ENCODE measurements around the gene PDE4D. TPM values are rescaled to one million over a fixed set of nuclear protein-coding genes. Genes with fewer than 3 reads are reported as not detected.

The PDE4D gene
- polyA plus RNA-seq, 1 donor (not counting 4 experiments of a cell fraction or from before 2014, with no cell fraction given): 3.6 TPM

GRCh38 chr5:59795141-59795540 lies 98.4 kb downstream of the PDE4D start:
- H2AFZ ChIP-seq (ENCODE audit: control insufficient read depth, low read length): no peak overlapping the region
- no peaks in the 10 kb centered on the region for H3K36me3 ChIP-seq (ENCODE audit: control insufficient read depth in 2 of 2, extremely low read depth in 1 of 2, insufficient read depth in 2 of 2, low read length in 2 of 2)
- no peaks in the 10 kb centered on the region for H3K79me2 ChIP-seq (ENCODE audit: control insufficient read depth, insufficient read depth, low read length)
- H3K4me1 ChIP-seq (ENCODE audit: control insufficient read depth, extremely low read depth, insufficient read depth, low read length): peaks cover 41% of the 10 kb centered on the region
- H3K4me2 ChIP-seq (ENCODE audit: control insufficient read depth, extremely low read depth, insufficient read depth, low read depth, low read length): no peak overlapping the region
- H3K27me3 ChIP-seq (ENCODE audit: control insufficient read depth, extremely low read depth, insufficient read depth, low read length): no peaks in the 10 kb centered on the region
- H3K9me3 ChIP-seq (ENCODE audit: control insufficient read depth, low read depth, low read length): no peaks in the 10 kb centered on the region
- no peaks in the 10 kb centered on the region for H4K20me1 ChIP-seq (ENCODE audit: control insufficient read depth, extremely low read depth, insufficient read depth, low read length)
- DNase-seq (ENCODE audit: low read depth, low spot score) (no peak), FAIRE-seq (no peak)
- no peak overlapping the region for H3K4me3 ChIP-seq (ENCODE audit: control insufficient read depth in 2 of 3, extremely low read depth in 1 of 3, insufficient read depth in 2 of 3, low read depth in 1 of 3, low read length in 3 of 3)
- no peaks in the 10 kb centered on the region for H3K9me1 ChIP-seq (ENCODE audit: control insufficient read depth, extremely low read depth, insufficient read depth, low read length)
- H3K9ac ChIP-seq (ENCODE audit: control insufficient read depth, extremely low read depth, insufficient read depth, low read length): no peak overlapping the region
- no peak overlapping the region for H3K27ac ChIP-seq (ENCODE audit: control insufficient read depth, insufficient read depth, low read length)
- TF ChIP-seq CTCF (optimal IDR thresholded peaks at IDR 0.05 in 1 of 3, IDR thresholded peaks at IDR 0.05 in 1 of 3, conservative IDR thresholded peaks at IDR 0.05 in 1 of 3; ENCODE audit: extremely low read depth in 1 of 3, insufficient read depth in 2 of 3, low read length in 3 of 3): no peak
- TF ChIP-seq EZH2 (IDR thresholded peaks at IDR 0.05; ENCODE audit: low read length): no peak
- dilution Hi-C loops (cut with MboI; ENCODE audit: extremely low pct_ligation_motif_present, low sequenced_read_pairs): no loop called here

DNA sequence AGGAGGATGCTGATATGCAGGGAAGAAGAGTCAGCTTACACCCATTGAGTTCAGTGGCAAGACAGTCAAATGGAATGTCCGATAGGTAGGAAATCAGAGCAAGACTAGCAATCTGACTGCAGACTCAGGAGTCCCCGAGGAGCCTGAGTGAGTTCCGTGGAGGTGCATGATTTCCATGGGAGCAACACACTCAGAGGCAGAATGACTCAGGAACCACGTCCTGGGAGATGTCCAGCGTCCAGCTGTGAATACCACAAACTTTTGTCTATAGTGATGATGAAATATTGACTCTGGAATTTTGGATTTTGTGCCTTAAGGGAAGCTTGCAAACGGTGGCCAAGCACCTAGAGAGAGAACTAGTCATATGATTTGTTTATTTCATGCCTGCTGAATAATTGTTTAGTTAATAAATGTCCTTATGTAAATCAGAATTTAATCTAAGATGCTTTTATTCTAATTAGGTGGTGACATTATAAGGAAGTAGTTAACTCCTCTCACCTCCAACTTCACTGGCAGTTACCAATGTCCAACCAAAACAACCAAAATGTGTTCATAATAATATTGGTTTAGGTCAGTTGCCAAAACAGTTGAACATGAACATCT lies 100.4 kb downstream of the PDE4D start:
- H2AFZ ChIP-seq (ENCODE audit: control insufficient read depth, low read length): peak overlapping the region; percentile 8
- H3K4me2 ChIP-seq (ENCODE audit: control insufficient read depth, extremely low read depth, insufficient read depth, low read depth, low read length): peak overlapping the region; percentile 47
- peak overlapping the region; percentile 68 for H3K27ac ChIP-seq (ENCODE audit: control insufficient read depth, insufficient read depth, low read length)
- H3K27me3 ChIP-seq (ENCODE audit: control insufficient read depth, extremely low read depth, insufficient read depth, low read length): no peaks in the 10 kb centered on the region
- dilution Hi-C loops (cut with MboI; ENCODE audit: extremely low pct_ligation_motif_present, low sequenced_read_pairs): no loop called here
- no peaks in the 10 kb centered on the region for H3K36me3 ChIP-seq (ENCODE audit: control insufficient read depth in 2 of 2, extremely low read depth in 1 of 2, insufficient read depth in 2 of 2, low read length in 2 of 2)
- H3K9me3 ChIP-seq (ENCODE audit: control insufficient read depth, low read depth, low read length): no peaks in the 10 kb centered on the region
- DNase-seq (ENCODE audit: low read depth, low spot score) (no peak), FAIRE-seq (peak; percentile 96)
- peaks cover 30% of the 10 kb centered on the region for H3K4me1 ChIP-seq (ENCODE audit: control insufficient read depth, extremely low read depth, insufficient read depth, low read length)
- no peaks in the 10 kb centered on the region for H3K9me1 ChIP-seq (ENCODE audit: control insufficient read depth, extremely low read depth, insufficient read depth, low read length)
- no peaks in the 10 kb centered on the region for H3K79me2 ChIP-seq (ENCODE audit: control insufficient read depth, insufficient read depth, low read length)
- H3K9ac ChIP-seq (ENCODE audit: control insufficient read depth, extremely low read depth, insufficient read depth, low read length): peak overlapping the region; percentile 1
- TF ChIP-seq CTCF (optimal IDR thresholded peaks at IDR 0.05 in 1 of 3, IDR thresholded peaks at IDR 0.05 in 1 of 3, conservative IDR thresholded peaks at IDR 0.05 in 1 of 3; ENCODE audit: extremely low read depth in 1 of 3, insufficient read depth in 2 of 3, low read length in 3 of 3) (no peak), EZH2 (IDR thresholded peaks at IDR 0.05; ENCODE audit: low read length) (no peak)
- no peaks in the 10 kb centered on the region for H4K20me1 ChIP-seq (ENCODE audit: control insufficient read depth, extremely low read depth, insufficient read depth, low read length)
- H3K4me3 ChIP-seq (ENCODE audit: control insufficient read depth in 2 of 3, extremely low read depth in 1 of 3, insufficient read depth in 2 of 3, low read depth in 1 of 3, low read length in 3 of 3): no peak overlapping the region
